ENCODE data around the gene PON2.

Gene PON2

GRCh38 chr7:95433952-95434556 lies 774 bp downstream of the PON2 start:
- POLR2A ChIA-PET (ENCODE audit: low non-redundant PET): no interaction called here
- TF ChIP-seq CTCF (conservative IDR thresholded peaks at IDR 0.05; ENCODE audit: low read depth): no peak
- peak overlapping the region; percentile 82 for H3K27ac ChIP-seq
- DNase-seq (ENCODE audit: low spot score): peak; percentile 4
- CTCF ChIA-PET: interaction anchor here (0.6 to 0.7 kb wide), 2 partner anchors 12 to 485 kb away, joined by 3 to 4 read pairs; no protein-coding TSS in a partner anchor

- POLR2A ChIA-PET (ENCODE audit: low non-redundant PET): no interaction called here
- CTCF ChIA-PET: no interaction called here
- no peak overlapping the region for H3K27ac ChIP-seq
- DNase-seq (ENCODE audit: low spot score): no peak
- no peak for TF ChIP-seq CTCF (conservative IDR thresholded peaks at IDR 0.05; ENCODE audit: low read depth)
Measured at GRCh38 chr7:95433129-95433528, 1.7 kb downstream of the PON2 start.

GRCh38 chr7:95432606-95433005 lies 2.2 kb downstream of the PON2 start:
- DNase-seq (ENCODE audit: low spot score): no peak
- CTCF ChIA-PET: no interaction called here
- POLR2A ChIA-PET (ENCODE audit: low non-redundant PET): no interaction called here
- H3K27ac ChIP-seq: no peak overlapping the region
- no peak for TF ChIP-seq CTCF (conservative IDR thresholded peaks at IDR 0.05; ENCODE audit: low read depth)

- no peak overlapping the region for H3K27ac ChIP-seq
- no peak for TF ChIP-seq CTCF (conservative IDR thresholded peaks at IDR 0.05; ENCODE audit: low read depth)
- peak; percentile 64 for DNase-seq (ENCODE audit: low spot score)
- ChIA-PET CTCF (interaction anchor here (0.6 to 0.7 kb wide), 2 partner anchors 170 to 195 kb away, joined by 3 to 6 read pairs; no protein-coding TSS in a partner anchor), POLR2A (ENCODE audit: low non-redundant PET) (no interaction called here)
Measured at GRCh38 chr7:95430864-95431263, 4.0 kb downstream of the PON2 start.

GRCh38 chr7:95429241-95429990 lies 5.4 kb downstream of the PON2 start:
- no peak overlapping the region for H3K27ac ChIP-seq
- no peak for DNase-seq (ENCODE audit: low spot score)
- POLR2A ChIA-PET (ENCODE audit: low non-redundant PET): no interaction called here
- CTCF ChIA-PET: interaction anchor here (0.5 kb wide), 1 partner anchor 11 kb away, joined by 3 read pairs; no protein-coding TSS in a partner anchor
- no peak for TF ChIP-seq CTCF (conservative IDR thresholded peaks at IDR 0.05; ENCODE audit: low read depth)

GRCh38 chr7:95427914-95428516 lies 6.8 kb downstream of the PON2 start:
- ChIA-PET POLR2A (ENCODE audit: low non-redundant PET) (interaction anchor here (0.6 kb wide), 1 partner anchor 981 kb away, joined by 4 read pairs; no protein-coding TSS in a partner anchor), CTCF (interaction anchor here (0.6 kb wide), 1 partner anchor 105 kb away, joined by 3 read pairs; no protein-coding TSS in a partner anchor)
- no peak for TF ChIP-seq CTCF (conservative IDR thresholded peaks at IDR 0.05; ENCODE audit: low read depth)
- DNase-seq (ENCODE audit: low spot score): no peak
- H3K27ac ChIP-seq: no peak overlapping the region

Data from RWPE1 (cell line).